HG02970 (cell line): ENCODE data around the gene SEMA4C.

Experiments used
- ATAC-seq: cut with Tn5 transposase; IDR thresholded peaks from one replicate; pipeline ENCODE4 v1.9.1; 2021; ENCODE audit warnings: mild to moderate bottlenecking, moderate library complexity, moderate number of reproducible peaks; ENCODE audit not compliant: unreplicated experiment, low FRiP score

SEMA4C gene

DNA sequence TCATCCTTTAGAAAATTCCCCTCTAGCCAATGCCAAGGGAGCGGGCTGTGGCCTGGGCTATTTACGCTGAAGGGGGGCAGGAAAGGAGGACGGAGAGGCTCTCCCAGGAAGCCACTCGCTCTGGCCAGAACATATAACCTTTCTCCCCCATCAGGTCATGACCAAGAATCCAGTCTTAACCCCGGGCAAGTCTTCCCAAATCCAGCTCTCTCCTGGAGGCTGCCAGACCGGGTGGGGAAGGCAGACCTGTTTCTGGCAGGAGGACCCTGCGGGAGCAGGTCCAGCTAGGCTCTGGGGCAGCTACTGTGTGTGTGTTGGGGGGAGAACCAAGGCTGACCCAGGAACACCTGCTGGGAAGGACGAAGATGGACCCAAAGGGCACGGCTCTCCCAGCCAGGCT lies 13.4 kb upstream of the SEMA4C start:
- ATAC-seq, result no peak

DNA sequence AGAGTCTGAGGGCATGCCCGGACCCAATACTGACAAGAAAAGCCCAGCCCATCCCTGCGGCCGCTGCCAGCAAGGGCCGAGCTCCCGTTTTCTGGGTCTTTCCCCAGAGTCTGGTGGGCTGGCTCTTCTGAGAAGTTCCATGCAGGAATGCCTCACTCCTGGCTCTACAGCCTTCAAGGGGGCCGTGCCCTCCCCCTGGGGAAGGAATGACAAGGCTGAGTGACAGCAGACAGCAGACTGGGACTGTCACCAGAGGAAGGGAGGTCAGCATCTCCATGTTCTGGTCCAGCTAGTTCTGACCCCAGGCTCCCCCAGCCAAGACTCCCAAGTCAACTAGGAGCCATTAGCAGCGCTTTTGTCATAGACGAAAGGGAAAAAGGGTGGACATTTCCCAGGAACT lies 13.0 kb upstream of the SEMA4C start:
- ATAC-seq, result no peak

DNA sequence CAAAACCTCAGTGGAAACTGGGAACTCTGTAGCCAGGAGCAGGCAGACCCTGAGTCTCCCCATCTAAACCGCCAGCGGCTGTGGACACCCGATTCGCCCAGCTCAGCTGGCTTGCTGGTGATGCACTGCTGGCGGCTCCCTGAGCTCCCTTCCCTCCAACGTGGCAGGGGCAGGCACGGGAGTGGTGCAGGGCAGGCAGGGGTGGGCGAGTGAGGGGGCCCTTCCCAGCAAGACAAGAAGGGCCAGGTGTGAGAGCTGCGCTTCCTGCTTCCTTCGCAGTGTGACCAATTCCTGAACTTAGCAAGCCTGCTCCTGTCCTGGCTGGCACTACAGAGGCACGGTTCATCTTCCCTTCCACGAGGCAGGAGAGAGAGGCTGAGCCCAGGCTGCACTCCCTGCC lies 12.3 kb upstream of the SEMA4C start:
- ATAC-seq, result no peak

DNA sequence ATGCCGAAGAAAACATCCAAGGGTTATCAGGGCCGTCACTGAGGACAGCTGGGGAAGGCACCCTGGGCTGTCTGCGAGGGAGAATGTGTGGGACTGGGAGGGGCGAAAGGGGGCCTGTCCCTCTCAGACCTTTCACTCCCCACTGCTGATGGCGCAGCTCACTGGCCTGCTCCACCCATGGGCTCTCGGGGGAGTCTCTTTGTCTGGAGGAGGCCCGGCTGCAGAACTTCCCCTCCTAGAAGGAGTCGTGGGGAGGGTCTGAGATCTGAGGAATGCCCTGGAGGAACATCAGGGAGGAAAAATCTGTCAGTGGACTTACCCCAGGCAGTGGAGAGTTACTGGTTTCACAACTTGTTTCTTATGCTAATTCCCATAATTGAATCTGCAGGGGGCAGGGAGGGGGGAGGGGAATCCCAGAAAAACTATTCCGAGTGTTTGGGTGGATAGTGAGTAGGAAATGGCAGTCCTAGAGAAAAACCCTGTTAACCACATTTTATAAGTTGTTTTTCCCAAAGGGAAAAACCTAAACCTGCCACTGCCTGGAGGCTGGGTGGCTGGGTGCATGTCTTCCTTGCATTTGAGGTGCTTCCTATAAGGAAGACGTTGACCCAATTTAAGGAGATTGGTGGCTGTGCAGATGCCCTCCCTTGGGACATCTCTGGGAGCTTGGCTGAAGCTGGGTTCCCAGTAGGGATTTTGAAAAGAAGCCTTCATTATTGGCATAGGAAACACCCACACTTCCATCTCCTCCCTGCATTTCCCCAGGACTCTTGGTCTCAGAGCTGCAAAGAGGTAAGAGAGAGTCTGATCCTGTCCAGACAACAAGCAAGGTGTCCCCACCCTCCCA lies 11.7 kb upstream of the SEMA4C start:
- ATAC-seq, result no peak

DNA sequence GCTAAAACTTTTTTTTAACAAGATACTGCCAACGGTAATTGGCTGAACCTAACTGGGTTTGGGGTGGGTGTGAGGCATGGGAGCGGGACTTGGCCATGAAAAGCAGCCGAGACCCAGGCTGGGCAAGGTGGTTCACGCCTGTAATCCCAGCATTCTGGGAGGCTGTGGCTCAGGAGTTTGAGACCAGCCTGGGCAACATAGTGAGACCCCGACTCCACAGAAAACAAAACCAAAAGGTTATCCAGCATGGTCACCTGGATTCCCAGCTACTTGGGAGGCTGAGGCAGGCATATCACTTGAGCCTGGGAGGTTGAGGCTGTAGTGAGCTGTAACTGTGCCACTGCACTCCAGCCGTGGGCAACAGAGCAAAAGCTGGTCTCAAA lies 11.0 kb upstream of the SEMA4C start:
- no peak for ATAC-seq

DNA sequence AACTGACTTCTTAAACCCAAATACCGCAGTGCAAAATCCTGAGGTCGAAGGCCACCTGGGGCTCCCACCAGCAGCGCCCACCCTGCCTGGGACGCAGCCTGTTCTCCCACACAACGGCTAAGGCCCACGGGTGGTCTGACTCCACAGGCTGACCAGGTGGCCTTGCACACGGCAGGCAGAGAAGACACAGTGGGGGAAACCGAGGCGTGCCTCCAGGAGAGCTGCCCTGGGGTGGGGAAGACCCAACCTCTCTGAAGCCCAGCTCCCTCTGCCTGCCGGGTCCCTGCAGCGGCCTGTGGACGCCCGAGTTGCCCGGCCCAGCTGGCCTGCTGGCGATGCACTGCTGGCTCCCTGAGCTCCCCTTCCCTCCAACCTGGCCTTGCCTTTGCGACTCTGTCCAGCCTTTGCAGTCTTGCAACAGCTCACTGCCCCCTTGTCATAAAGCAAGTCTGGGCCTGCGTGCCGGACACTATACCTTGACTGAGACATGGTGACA lies 9.7 kb upstream of the SEMA4C start:
- ATAC-seq, result no peak

DNA sequence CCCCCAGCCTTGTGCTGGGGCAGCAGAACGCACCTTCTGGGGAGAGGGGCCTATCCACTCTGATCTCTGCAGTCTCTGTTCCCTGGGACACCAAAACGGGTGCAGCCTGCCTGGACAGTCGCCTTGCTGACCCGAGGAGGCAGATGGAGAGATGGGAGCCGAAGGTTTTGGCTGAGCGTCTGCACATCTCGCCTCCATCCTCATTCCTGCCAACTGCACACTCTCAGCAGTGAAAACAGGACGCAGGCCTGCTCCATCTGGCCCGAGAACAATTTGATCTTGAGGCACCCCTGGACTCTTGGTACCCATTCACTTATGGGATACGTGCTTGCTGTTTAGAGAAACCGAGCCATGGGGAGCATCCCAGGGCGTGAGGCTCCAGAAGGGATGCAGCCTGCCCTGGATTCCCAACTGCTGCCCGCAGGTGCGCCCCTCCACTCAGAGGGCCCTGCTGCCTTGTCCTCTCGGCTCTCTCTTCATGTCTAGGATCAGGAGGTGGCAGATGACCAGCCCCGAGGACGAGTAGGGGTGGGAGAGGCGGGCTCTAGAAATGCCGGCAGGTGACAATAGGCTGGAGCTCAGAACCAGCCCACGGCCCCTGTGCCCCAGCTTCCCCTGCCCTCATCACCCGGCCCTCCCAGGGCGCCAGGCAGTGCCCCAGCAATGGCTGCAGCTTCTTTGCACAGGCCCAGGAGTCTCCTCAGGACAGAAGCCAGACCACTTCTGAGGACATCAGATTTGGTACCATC lies 9.1 kb upstream of the SEMA4C start:
- no peak for ATAC-seq

DNA sequence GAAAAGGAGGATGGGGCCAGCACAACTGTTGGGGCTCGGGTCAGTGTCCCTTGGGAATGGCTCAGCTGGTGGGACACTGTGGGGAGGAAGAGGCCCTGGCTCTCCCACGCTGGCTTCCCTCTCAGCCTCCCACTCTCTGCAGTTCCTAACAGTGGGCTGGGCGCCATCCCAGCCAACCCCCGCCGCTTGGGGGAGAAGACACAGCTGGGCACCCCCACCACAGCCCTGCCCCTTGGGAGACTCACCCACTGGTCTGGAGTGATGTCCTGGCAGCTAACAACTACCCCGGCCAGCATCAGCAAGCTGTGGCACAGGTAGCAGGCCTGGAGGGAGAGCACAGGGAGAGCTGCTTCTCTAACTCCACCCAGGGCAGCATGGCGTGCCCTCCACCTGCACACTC lies 8.3 kb upstream of the SEMA4C start:
- ATAC-seq, result no peak

DNA sequence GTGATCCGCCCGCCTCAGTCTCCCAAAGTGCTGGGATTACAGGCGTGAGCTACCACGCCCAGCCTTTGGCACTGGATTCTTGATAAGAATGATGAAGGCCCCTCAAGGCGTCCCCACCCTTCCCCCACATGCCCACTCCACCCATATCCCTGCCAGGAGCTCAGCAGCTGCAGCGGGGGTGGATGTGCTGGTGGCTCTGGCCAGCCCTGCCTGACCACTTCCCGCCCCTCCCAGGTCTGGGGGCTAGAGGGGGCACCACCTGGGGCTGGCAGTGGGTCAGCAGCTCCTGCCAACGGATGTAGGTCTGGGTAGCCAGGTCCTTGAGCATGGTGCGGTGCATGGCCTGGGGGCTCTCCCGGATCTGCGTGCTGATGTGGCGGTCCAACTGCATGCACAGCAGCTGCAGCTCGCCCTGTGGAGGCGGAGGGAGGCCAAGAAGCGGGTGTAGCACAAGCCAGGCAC lies 7.8 kb upstream of the SEMA4C start:
- ATAC-seq, result no peak

DNA sequence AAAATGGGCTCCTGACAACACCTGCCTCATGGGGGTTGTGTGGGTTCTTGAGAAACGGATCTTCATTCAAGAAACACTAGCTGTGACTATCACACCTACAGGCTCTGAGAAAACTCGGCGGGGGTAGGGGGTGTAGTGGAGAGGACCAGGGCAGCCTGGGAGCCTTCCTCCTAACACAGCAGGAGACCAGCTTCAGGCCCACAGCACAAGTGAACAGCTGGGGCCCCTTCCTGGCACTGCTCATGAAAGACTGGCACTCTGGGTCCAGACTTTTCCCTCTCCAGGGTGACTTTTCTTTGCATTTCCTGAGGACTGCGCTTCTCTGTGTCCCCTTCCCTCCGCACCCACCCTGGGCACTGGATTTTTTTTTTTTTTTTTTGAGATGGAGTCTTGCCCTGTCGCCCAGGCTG lies 7.2 kb upstream of the SEMA4C start:
- ATAC-seq, result no peak

DNA sequence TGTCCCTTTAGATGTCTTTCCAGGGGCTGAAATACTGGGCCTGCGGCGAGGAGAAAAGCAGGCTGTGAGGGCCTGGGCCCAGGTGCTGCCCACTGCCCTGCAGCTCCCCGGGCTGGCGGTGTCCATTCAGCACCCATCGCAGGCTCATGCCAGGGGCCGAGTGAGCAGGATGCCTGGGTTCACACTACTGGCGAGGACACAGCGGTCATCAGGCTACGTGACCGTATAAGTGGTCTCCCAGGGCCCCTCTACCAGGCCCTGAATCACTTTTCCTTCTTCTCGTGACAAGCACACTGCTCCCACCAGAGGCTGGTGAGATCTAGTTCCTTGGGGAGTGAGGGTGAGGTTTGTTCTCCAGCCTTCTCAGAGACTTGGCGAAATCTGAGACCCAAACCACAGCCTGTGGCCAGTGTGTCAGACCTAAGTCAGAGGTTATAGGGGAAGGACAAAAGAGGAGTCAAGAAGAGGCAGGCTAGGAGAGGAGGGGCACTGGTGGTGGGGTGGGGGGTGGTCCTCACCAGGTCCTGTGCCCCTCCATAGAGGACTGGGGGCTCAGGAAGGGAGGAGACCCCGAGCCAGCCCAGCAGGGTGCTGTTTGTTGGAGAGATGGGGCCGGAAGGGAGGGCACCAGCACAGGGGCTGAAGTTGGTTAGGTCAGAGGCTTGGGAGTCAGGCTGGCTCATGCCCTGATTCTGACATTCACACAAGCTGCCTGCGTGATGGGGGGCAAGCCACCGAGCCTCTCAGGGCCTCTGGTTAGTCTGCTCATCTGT lies 6.6 kb upstream of the SEMA4C start:
- ATAC-seq, result no peak

DNA sequence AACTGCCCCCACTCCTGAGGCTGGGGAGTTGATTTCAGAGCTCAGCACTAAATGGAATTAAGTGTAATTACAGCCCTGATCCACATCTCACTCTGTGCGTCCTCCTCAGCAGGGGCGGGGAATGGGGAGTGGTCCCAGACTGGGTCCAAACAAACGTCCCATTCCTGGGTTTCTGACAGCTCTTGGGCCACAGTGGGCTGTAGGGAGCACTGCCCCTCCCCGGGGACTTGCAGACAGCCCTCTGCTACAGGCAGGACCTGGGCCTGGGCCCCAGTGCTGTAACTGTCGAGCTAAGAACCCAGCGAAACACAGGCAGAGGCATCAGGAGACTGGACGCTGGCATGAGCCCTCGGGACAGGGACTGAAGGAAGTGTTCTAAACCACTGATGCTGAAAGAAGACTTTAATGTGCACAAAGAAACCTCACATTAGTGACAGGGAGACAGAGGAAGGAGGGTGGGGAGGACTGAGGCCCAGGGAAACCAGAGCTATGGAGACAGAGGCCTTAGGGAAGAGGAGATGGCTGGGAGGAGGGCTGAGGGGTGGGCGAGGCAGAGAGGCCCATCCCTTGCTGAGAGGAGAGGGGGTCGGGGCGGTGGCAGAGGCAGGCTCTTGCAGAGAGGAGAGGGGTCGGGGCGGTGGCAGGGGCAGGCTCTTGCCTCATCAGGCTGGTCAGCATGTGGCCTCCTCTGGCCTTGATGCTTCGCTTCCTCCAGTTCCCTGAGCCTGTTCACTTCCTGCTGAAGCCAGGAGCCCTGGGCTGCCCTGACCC lies 5.8 kb upstream of the SEMA4C start:
- no peak for ATAC-seq

DNA sequence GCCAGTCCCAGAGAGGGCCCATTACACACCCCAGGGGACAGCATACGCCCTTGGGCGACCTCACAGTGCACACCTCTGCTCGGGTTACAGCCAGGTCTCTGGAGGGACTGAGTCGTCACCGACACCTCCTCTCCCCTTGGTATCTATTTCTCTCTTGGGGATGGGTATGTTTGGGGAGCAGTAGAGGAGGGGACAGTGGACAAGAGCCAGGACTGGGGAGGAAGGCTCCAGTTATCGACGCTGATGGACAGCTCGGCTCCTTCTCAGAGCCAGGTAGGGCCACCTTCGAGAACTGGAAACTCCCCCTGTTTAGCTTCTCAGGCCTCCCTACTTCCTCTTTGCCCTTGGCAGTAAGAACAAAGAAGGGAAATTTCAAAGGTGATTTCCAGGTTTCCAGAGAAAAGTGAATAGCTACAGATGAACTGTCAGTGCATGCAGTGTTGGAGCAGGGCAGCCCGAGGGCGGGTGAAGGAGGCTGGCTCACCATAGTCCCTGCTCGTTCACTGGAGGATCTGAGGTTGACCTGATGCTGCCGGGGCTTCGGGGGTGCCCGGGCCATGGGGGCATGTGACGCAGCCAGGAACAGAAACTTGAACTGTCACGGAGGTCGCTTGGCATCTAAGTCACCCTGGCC lies 4.4 kb upstream of the SEMA4C start:
- ATAC-seq, result no peak

DNA sequence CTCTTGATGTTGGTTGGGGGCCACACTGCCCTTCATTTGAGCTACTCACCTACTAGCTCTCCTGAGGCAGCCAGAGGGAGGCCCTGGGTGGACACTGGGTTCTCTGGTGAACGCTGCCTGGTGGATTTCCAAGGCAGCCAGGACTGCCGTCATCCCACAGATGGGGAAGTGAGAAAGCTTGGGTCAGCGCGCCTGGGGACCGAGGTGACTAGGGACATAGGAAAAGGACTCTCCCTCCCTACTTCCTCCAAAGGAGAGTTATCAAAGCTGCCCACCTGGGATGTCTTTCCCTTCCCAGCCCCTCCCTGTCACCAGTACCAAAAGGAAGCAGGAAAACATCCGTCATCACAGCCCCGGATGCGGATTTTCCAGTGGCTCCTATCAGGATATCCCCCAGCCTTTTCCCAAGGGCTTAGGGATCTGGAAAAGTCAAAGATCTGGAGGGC lies 3.8 kb upstream of the SEMA4C start:
- ATAC-seq, result no peak

DNA sequence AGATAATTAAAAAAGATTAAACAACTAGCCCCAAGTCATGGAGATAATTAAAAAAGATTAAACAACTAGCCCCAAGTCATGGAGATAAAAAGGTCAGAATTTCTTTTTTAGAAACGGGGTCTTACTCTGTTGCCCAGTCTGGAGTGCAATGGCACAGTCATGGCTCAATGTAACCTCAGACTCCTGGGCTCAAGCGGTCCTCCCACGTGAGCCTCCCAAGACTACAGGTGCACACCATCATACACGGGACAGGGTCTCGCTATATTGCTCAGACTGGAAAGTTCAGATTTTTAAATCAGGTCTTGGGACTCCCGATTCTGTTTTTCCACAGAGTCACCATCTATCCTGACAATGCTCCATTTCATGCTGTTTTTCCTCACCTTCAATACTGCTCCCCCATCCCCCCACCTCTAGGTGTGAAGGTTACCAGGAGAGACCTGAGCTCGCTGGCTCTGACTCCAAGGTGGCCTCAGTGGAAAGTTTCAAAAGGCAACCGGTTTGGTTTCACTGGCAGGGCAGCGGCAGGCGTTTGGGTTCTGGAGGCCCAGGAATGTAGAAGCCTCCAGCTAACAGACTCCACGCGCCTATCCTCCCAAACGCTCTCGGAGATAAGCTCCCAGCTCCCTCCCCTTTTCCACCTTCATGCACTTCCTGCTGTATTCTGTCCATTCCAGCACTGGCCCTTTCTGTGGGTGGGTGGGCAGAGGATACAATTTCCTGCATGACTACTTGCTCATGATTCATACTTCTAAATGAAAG lies 2.9 kb upstream of the SEMA4C start:
- no peak for ATAC-seq

DNA sequence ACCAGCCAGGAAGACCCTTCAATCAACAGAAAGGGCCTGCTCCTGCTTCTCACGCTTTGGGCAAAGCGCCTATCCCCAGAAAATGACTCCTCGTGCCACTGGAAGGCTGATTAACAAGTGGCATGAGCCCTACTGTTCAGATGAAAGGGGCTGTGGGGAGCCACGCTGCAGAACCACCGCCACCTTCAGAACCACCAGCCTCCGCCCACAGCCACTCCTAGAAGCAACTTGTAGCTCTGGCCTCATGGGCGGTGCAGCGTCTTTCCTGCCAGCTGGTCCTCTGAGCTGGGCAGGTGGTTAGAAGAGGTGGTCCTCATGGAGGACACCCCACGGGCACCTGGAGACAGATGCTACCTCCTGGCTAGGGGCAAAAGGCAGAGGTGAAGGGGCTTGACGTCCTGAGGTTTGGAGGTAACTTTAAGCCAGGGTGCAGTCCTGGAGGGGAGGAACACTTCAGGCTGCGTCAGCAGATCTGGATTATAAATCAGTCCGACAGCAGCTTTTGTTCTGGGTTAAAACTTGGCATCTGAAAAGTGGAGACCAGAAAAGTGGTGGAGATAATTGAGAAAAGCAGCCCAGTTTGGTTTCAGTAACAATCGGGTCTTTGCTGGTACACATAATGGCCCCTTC lies 861 bp upstream of the SEMA4C start:
- no peak for ATAC-seq

DNA sequence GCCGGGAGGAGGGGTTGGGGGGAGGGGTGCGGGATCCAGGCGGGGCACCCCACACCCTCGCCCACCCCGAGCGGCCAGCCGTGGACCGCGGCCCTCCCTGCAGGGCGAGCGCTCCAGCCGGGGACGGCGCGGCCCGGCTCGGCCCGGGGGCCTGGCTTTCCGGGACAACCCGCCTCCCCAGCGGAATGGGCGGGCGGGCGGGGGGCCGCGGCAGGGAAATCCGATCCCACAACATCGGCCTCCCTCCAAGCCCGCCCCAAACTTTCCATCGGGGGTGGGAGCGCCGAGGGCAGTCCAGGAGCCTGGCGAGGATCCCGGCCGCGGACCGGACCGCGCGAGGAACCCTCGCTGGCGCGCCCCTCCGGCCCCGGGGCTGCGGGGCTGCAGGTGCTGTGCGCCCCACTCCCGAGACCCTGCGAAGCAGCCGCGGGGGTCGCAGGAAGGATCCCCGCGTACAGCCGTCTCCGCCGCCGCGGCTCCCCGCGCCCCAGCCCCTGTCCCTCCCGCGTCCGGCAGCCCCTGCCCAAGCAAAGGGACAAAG lies 529 bp downstream of the SEMA4C start:
- ATAC-seq, result no peak

DNA sequence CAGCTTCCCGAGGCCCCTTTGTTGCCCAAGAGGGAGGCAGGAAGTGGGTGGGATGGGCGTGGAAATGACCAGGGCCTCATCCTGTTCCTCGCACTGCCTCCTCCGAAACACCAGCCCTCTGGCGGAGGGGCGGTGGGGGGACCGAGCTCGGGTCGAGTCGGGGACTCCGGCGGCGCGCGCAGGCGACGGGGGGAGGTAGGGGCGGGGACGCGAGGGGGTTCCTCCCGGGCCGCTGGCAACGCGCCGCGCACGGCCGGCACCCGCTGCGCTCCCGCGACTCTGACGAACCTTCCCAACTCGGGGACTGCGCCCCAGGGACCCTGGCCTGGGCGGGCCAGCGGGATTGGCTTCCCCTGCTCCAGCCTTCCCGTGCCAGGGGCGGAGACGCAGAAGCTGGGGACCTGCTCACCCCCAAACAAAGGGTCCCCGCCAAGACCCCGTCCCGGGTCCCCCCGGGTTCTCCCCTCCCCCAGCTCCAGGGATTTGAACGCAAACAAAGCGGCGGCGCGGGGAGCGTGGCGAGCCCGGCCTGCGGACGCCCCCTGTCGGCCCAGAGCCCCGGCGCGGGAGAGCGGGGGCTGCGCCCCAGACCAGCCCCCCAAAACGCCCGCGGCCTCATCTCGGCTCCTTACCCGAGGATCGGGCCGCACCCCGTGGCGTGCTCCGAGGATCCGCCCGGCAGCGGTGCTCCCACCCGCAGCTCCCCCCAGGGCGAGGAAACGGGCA lies 1.2 kb downstream of the SEMA4C start:
- ATAC-seq, result no peak
